Left ventricle myocardium inferior (tissue), 1 donor: ENCODE results near the gene PARD3. TPM values are rescaled to one million over a fixed set of nuclear protein-coding genes. Genes with fewer than 3 reads are reported as not detected.

Experiments used
- DNase-seq: peaks from one replicate; pipeline ENCODE4 v3.0.0-alpha.2; 2020
- H3K27ac ChIP-seq: fragments of 200-600 bp; replicated peaks from 2 replicates; pipeline ENCODE4 v1.8.0; 2021
- H3K27me3 ChIP-seq: fragments of 200-600 bp; 2 replicates; pipeline ENCODE4 v1.8.0; 2021; ENCODE audit warnings: low read depth
- H3K36me3 ChIP-seq: fragments of 200-600 bp; 2 replicates; pipeline ENCODE4 v1.8.0; 2021
- H3K4me1 ChIP-seq: fragments of 200-600 bp; 2 replicates; pipeline ENCODE4 v1.8.0; 2021
- H3K4me3 ChIP-seq: fragments of 200-600 bp; 2 replicates; pipeline ENCODE4 v1.8.0; 2021; ENCODE audit warnings: mild to moderate bottlenecking, moderate library complexity
- H3K9me3 ChIP-seq: fragments of 200-600 bp; replicated peaks from 2 replicates; pipeline ENCODE4 v1.8.0; 2021
- CTCF ChIP-seq: fragments of 200-600 bp; IDR thresholded peaks from 2 replicates; pipeline ENCODE4 v1.8.0; 2021; ENCODE audit warnings: antibody characterized with exemption, mild to moderate bottlenecking, borderline replicate concordance
- intact Hi-C: fragments of 100-400 bp; cut with micrococcal nuclease; formaldehyde crosslinking; loops from one replicate; pipeline ENCODE4 v1.11.0; 2022
- total RNA-seq: library from RNA; stranded (reverse); fragmentation: NEBNext Ultra II Directional; extraction: Animal tissue kit (Norgen Biotek cat#: 25700); gene quantifications from one replicate; pipeline ENCODE4 v1.2.1, GENCODE V29; 2021
- donor health status: DM: no; HTN: yes; CAD: no; lungs with severe emphysema.

PARD3 gene
- total RNA-seq, 1 donor from 2014 or later: 29.6 TPM

GRCh38 chr10:34826857-34827766 is 12.0 kb upstream of the PARD3 start:
- no peak for DNase-seq
- H3K4me1 ChIP-seq: no peaks in the 10 kb centered on the region
- intact Hi-C loops: no loop called here
- H3K9me3 ChIP-seq: no peaks in the 10 kb centered on the region
- no peak overlapping the region for H3K27ac ChIP-seq
- no peak overlapping the region for H3K4me3 ChIP-seq
- H3K36me3 ChIP-seq: no peaks in the 10 kb centered on the region
- peaks cover 16% of the 10 kb centered on the region for H3K27me3 ChIP-seq
- no peak for TF ChIP-seq CTCF

GRCh38 chr10:34826221-34826620 is 11.1 kb upstream of the PARD3 start:
- TF ChIP-seq CTCF: no peak
- Histone ChIP-seq H3K27me3 (peaks cover 13% of the 10 kb centered on the region), H3K4me3 (no peak overlapping the region), H3K9me3 (no peaks in the 10 kb centered on the region), H3K27ac (no peak overlapping the region), H3K36me3 (no peaks in the 10 kb centered on the region), H3K4me1 (no peaks in the 10 kb centered on the region)
- intact Hi-C loops: no loop called here
- DNase-seq: no peak

- TF ChIP-seq CTCF: no peak
- Histone ChIP-seq H3K9me3 (no peaks in the 10 kb centered on the region), H3K27me3 (peaks cover 15% of the 10 kb centered on the region), H3K4me1 (no peaks in the 10 kb centered on the region), H3K36me3 (no peaks in the 10 kb centered on the region), H3K4me3 (no peak overlapping the region), H3K27ac (no peak overlapping the region)
- intact Hi-C loops: no loop called here
- no peak for DNase-seq
These were observed 10.3 kb upstream of the PARD3 start for GRCh38 chr10:34825414-34825813.

GRCh38 chr10:34824870-34825269 is 9.8 kb upstream of the PARD3 start:
- no peaks in the 10 kb centered on the region for H3K9me3 ChIP-seq
- DNase-seq: no peak
- peaks cover 15% of the 10 kb centered on the region for H3K27me3 ChIP-seq
- H3K4me1 ChIP-seq: no peaks in the 10 kb centered on the region
- no peaks in the 10 kb centered on the region for H3K36me3 ChIP-seq
- peak; percentile 48 for TF ChIP-seq CTCF
- no peak overlapping the region for H3K27ac ChIP-seq
- intact Hi-C loops: no loop called here
- H3K4me3 ChIP-seq: no peak overlapping the region

GRCh38 chr10:34821587-34822585 is 6.8 kb upstream of the PARD3 start:
- TF ChIP-seq CTCF: no peak
- intact Hi-C loops: no loop called here
- no peak overlapping the region for H3K27ac ChIP-seq
- DNase-seq: no peak
- H3K4me1 ChIP-seq: peaks cover 3% of the 10 kb centered on the region
- H3K4me3 ChIP-seq: no peak overlapping the region
- H3K27me3 ChIP-seq: peaks cover 10% of the 10 kb centered on the region
- H3K36me3 ChIP-seq: no peaks in the 10 kb centered on the region
- H3K9me3 ChIP-seq: no peaks in the 10 kb centered on the region
